GM18499 (cell line): ENCODE data around the gene TACR1.
"Not testable (repeated sequence)": the region's sequence is repeated elsewhere in the genome, so short reads cannot be mapped to it uniquely, and the experiment has no call there.

Experiments used
- ATAC-seq: cut with Tn5 transposase; IDR thresholded peaks from one replicate; pipeline ENCODE4 v1.9.1; 2021; ENCODE audit warnings: moderate number of reproducible peaks; ENCODE audit not compliant: insufficient read depth, unreplicated experiment

TACR1 gene

GRCh38 chr2:75199428-75200011, at the start of gene TACR1:
TSS of gene TACR1 (minus strand) at chr2:75199520. CDS start at chr2:75198934, 586 bp downstream.
- no peak for ATAC-seq

- not testable (repeated sequence) for ATAC-seq
Measured at GRCh38 chr2:75248581-75248980, 49.3 kb upstream of the TACR1 start.

GRCh38 chr2:75246441-75247167, 47.3 kb upstream of the TACR1 start:
- ATAC-seq: no peak

GRCh38 chr2:75243219-75243618, 43.9 kb upstream of the TACR1 start:
- no peak for ATAC-seq

GRCh38 chr2:75241696-75242095, 42.4 kb upstream of the TACR1 start:
- ATAC-seq: no peak

GRCh38 chr2:75238670-75239330, 39.5 kb upstream of the TACR1 start:
- no peak for ATAC-seq

GRCh38 chr2:75237296-75237695, 38.0 kb upstream of the TACR1 start:
- no peak for ATAC-seq

GRCh38 chr2:75233965-75234364, 34.6 kb upstream of the TACR1 start:
- no peak for ATAC-seq

- no peak for ATAC-seq
Measured at GRCh38 chr2:75226617-75227016, 27.3 kb upstream of the TACR1 start.

- no peak for ATAC-seq
Measured at GRCh38 chr2:75226099-75226498, 26.8 kb upstream of the TACR1 start.

GRCh38 chr2:75224636-75225094, 25.3 kb upstream of the TACR1 start:
- no peak for ATAC-seq

- ATAC-seq: no peak
Measured at GRCh38 chr2:75222527-75222926, 23.2 kb upstream of the TACR1 start.

GRCh38 chr2:75221862-75222261, 22.5 kb upstream of the TACR1 start:
- no peak for ATAC-seq

- not testable (repeated sequence) for ATAC-seq
Measured at GRCh38 chr2:75219213-75219612, 19.9 kb upstream of the TACR1 start.

GRCh38 chr2:75211266-75211770, 12.0 kb upstream of the TACR1 start:
- ATAC-seq: no peak

GRCh38 chr2:75210409-75210808, 11.1 kb upstream of the TACR1 start:
- no peak for ATAC-seq

GRCh38 chr2:75208738-75209137, 9.4 kb upstream of the TACR1 start:
- no peak for ATAC-seq

GRCh38 chr2:75204833-75205232, 5.5 kb upstream of the TACR1 start:
- no peak for ATAC-seq

GRCh38 chr2:75202359-75202758, 3.0 kb upstream of the TACR1 start:
- no peak for ATAC-seq

- no peak for ATAC-seq
Measured at GRCh38 chr2:75200140-75201096, 1.1 kb upstream of the TACR1 start.
